OCI-LY1 (cell line): ENCODE measurements around the gene SLC9A4.

ENCODE experiments used
- H2AFZ ChIP-seq: fragments of 200-600 bp; sonication (generic), shearing (Covaris generic); 2 replicates; pipeline ENCODE4 v1.6.0; 2014; ENCODE audit warnings: antibody characterized with exemption, mild to moderate bottlenecking, low read length
- H3F3A ChIP-seq: fragments of 200-600 bp; sonication (generic), shearing (Covaris generic); 2 replicates; pipeline ENCODE4 v1.6.0; 2014; ENCODE audit warnings: mild to moderate bottlenecking, antibody characterized with exemption, low read length, moderate library complexity; ENCODE audit not compliant: insufficient read depth
- H3K27ac ChIP-seq: fragments of 200-600 bp; sonication (generic); 2 replicates; pipeline ENCODE4 v1.5.1; 2014; ENCODE audit warnings: low read length, mixed run types, mild to moderate bottlenecking, low read depth; ENCODE audit not compliant: poor library complexity, severe bottlenecking
- H3K27me3 ChIP-seq: fragments of 200-600 bp; sonication (generic); 2 replicates; pipeline ENCODE4 v1.6.0; 2014; ENCODE audit warnings: antibody characterized with exemption, mild to moderate bottlenecking, low read length, moderate library complexity; ENCODE audit not compliant: insufficient read depth
- H3K36me3 ChIP-seq: fragments of 200-600 bp; sonication (generic); 2 replicates; pipeline ENCODE4 v1.6.1; 2014; ENCODE audit warnings: mild to moderate bottlenecking, antibody characterized with exemption, low read length, moderate library complexity, mixed read lengths; ENCODE audit not compliant: insufficient read depth
- H3K4me1 ChIP-seq: fragments of 200-600 bp; sonication (generic); 2 replicates; pipeline ENCODE4 v1.5.1; 2014; ENCODE audit warnings: mild to moderate bottlenecking, low read length, moderate library complexity; ENCODE audit not compliant: insufficient read depth, severe bottlenecking
- H3K4me2 ChIP-seq: fragments of 200-600 bp; sonication (generic), shearing (Covaris generic); 2 replicates; pipeline ENCODE4 v1.6.1; 2014; ENCODE audit warnings: low read length
- H3K4me3 ChIP-seq: fragments of 200-600 bp; sonication (generic); 2 replicates; pipeline ENCODE4 v1.5.1; 2014; ENCODE audit warnings: low read length, low read depth, mild to moderate bottlenecking, mixed read lengths; ENCODE audit not compliant: poor library complexity, severe bottlenecking
- H3K79me2 ChIP-seq: fragments of 200-600 bp; shearing (Covaris generic); 2 replicates; pipeline ENCODE4 v1.6.1; 2016; ENCODE audit warnings: mixed run types, low read length, mixed read lengths; ENCODE audit not compliant: insufficient read depth
- H3K9ac ChIP-seq: fragments of 200-600 bp; sonication (generic), shearing (Covaris generic); 2 replicates; pipeline ENCODE4 v1.6.1; 2014; ENCODE audit warnings: mild to moderate bottlenecking, low read length, mixed read lengths
- H3K9me2 ChIP-seq: fragments of 200-600 bp; sonication (generic), shearing (Covaris generic); 2 replicates; pipeline ENCODE4 v1.6.1; 2014; ENCODE audit warnings: low read depth, mild to moderate bottlenecking, low read length, mixed read lengths
- H3K9me3 ChIP-seq: fragments of 200-600 bp; shearing (Covaris generic); 2 replicates; pipeline ENCODE4 v1.6.1; 2014; ENCODE audit warnings: low read length, mixed read lengths
- H4K20me1 ChIP-seq: fragments of 200-600 bp; sonication (generic), shearing (Covaris generic); 2 replicates; pipeline ENCODE4 v1.6.0; 2016; ENCODE audit warnings: mild to moderate bottlenecking, low read length; ENCODE audit not compliant: insufficient read depth
- EZH2 ChIP-seq: fragments of 200-600 bp; sonication (generic), shearing (Covaris generic); IDR thresholded peaks from 2 replicates; pipeline ENCODE4 v1.8.0; 2017; ENCODE audit warnings: borderline replicate concordance, mixed run types, mild to moderate bottlenecking, antibody characterized with exemption, low read length, moderate library complexity, mixed read lengths
- TF ChIP-seq, protein P1 (sequence below): fragments of 200-600 bp; sonication (generic), shearing (Covaris generic); IDR thresholded peaks from 2 replicates; pipeline ENCODE4 v1.5.1; 2017; ENCODE audit warnings: mild to moderate bottlenecking, antibody characterized with exemption, low read length, moderate library complexity, mixed read lengths

Gene SLC9A4

DNA sequence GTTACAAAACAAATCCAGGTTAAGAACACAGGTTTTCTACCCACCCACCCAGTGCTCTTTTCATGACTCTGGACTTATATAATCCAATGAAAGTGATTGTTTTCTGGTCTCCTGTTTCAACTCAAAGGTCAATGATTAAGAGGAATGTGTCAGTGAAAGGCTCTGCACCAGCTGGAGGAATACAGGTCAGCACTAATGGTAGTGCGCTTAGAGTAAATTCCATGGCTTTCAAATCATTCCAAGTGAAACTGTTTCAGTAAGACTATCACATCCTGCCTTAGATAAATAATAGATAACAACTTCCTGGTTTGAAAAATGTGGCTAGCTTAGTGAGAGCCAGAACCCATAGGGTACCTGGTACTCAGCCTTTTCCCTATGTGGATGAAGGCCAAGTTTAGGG, 47.8 kb downstream of the SLC9A4 start:
- Histone ChIP-seq H4K20me1 (no peaks in the 10 kb centered on the region), H3K27ac (no peak overlapping the region), H2AFZ (no peak overlapping the region), H3K4me2 (no peak overlapping the region), H3K9me3 (no peaks in the 10 kb centered on the region), H3K27me3 (no peaks in the 10 kb centered on the region), H3K9ac (no peak overlapping the region), H3K36me3 (no peaks in the 10 kb centered on the region), H3F3A (no peaks in the 10 kb centered on the region), H3K79me2 (no peaks in the 10 kb centered on the region), H3K4me1 (no peaks in the 10 kb centered on the region), H3K9me2 (no peaks in the 10 kb centered on the region), H3K4me3 (no peak overlapping the region)
- TF ChIP-seq EZH2: no peak
- TF ChIP-seq, protein P1, sequence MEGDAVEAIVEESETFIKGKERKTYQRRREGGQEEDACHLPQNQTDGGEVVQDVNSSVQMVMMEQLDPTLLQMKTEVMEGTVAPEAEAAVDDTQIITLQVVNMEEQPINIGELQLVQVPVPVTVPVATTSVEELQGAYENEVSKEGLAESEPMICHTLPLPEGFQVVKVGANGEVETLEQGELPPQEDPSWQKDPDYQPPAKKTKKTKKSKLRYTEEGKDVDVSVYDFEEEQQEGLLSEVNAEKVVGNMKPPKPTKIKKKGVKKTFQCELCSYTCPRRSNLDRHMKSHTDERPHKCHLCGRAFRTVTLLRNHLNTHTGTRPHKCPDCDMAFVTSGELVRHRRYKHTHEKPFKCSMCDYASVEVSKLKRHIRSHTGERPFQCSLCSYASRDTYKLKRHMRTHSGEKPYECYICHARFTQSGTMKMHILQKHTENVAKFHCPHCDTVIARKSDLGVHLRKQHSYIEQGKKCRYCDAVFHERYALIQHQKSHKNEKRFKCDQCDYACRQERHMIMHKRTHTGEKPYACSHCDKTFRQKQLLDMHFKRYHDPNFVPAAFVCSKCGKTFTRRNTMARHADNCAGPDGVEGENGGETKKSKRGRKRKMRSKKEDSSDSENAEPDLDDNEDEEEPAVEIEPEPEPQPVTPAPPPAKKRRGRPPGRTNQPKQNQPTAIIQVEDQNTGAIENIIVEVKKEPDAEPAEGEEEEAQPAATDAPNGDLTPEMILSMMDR: no peak

DNA sequence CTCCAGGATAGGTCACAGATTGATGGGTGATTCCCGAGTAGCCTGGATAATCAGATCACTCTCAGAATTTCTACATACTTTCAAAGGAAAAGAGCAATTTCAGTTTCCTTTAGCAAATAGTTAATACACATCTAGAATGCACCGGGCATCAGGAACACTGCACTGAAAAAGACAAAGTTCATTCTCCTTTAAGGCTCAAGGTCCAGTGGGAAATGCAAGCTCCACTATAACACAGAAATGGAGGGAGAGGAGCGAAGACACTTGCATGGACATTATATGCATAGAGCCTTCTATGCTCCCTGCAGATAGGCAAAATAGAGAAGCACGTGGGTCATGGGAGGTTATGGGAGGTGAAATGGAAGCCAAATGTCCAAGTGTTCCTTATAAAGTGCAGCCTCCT, 49.1 kb downstream of the SLC9A4 start:
- Histone ChIP-seq H3K9me2 (no peaks in the 10 kb centered on the region), H3F3A (no peaks in the 10 kb centered on the region), H2AFZ (no peak overlapping the region), H3K79me2 (no peaks in the 10 kb centered on the region), H4K20me1 (no peaks in the 10 kb centered on the region), H3K9me3 (no peaks in the 10 kb centered on the region), H3K9ac (no peak overlapping the region), H3K27ac (no peak overlapping the region), H3K36me3 (no peaks in the 10 kb centered on the region), H3K4me3 (no peak overlapping the region), H3K4me1 (no peaks in the 10 kb centered on the region), H3K27me3 (no peaks in the 10 kb centered on the region), H3K4me2 (no peak overlapping the region)
- TF ChIP-seq, protein P1: no peak
- no peak for TF ChIP-seq EZH2

DNA sequence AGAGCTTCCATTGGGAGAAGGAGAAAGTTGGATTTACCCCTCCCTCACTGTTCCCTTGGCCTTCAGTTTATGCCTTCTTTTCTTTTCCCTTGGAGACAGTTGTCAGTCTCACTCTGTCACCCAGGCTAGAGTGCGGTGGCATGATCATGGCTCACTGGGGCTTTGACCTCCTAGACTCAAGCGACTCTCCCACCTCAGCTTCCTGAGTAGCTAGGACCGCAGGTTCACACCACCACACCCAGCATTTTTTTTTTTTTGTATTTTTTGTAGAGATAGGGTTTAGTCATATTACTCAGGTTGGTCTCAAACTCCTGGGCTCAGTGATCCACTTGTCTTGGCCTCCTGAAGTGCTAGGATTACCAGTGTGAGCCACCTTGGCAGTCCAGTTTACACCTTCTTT, 49.9 kb downstream of the SLC9A4 start:
- no peak overlapping the region for H3K4me2 ChIP-seq

More for the DNA sequence above, 49.9 kb downstream of the SLC9A4 start:
- no peaks in the 10 kb centered on the region for H4K20me1 ChIP-seq
- no peaks in the 10 kb centered on the region for H3K9me3 ChIP-seq
- H3F3A ChIP-seq: no peaks in the 10 kb centered on the region
- H3K9ac ChIP-seq: no peak overlapping the region
- H3K9me2 ChIP-seq: no peaks in the 10 kb centered on the region
- H3K27ac ChIP-seq: no peak overlapping the region
- TF ChIP-seq, protein P1: no peak
- no peak for TF ChIP-seq EZH2
- no peaks in the 10 kb centered on the region for H3K36me3 ChIP-seq
- H3K27me3 ChIP-seq: no peaks in the 10 kb centered on the region
- H3K4me1 ChIP-seq: no peaks in the 10 kb centered on the region
- no peak overlapping the region for H2AFZ ChIP-seq
- H3K79me2 ChIP-seq: no peaks in the 10 kb centered on the region
- no peak overlapping the region for H3K4me3 ChIP-seq
